Measurements from ENCODE around the gene HIVEP2. TPM values are rescaled to one million over a fixed set of nuclear protein-coding genes. Genes with fewer than 3 reads are reported as not detected.

Gene HIVEP2
- polyA plus RNA-seq, 3 donors: 0.16 to 1.4 (median 0.64) TPM

GRCh38 chr6:142941018-142941417 is 4.0 kb downstream of the HIVEP2 start:
- no peaks in the 10 kb centered on the region for H3K9me3 ChIP-seq (replicated peaks in 1 of 2; ENCODE audit: control insufficient read depth in 1 of 2, insufficient read depth in 1 of 2, low read length in 2 of 2)
- H4K20me1 ChIP-seq (ENCODE audit: insufficient read depth, low read length): no peaks in the 10 kb centered on the region
- Mint-ChIP-seq H3K4me3 (no peak overlapping the region), H3K4me1 (peaks cover 15% of the 10 kb centered on the region), H3K9me3 (no peaks in the 10 kb centered on the region), H3K27me3 (ENCODE audit: low read depth in 3 of 3) (peaks cover 4 to 10% (median 8%) of the 10 kb centered on the region in 3 donors), H3K27ac (no peak overlapping the region), H3K36me3 (no peaks in the 10 kb centered on the region)
- no peak for DNase-seq
- no peak overlapping the region for H3K27ac ChIP-seq (ENCODE audit: low read depth in 1 of 2, low read length in 2 of 2)
- no peaks in the 10 kb centered on the region for H3K79me2 ChIP-seq (ENCODE audit: insufficient read depth, low read length)
- intact Hi-C loops (cut with micrococcal nuclease): loop anchor here (10.0 kb wide), 2 partner anchors 124 to 246 kb away; partner anchors contain the start of gene AIG1 (in 1 of the 2)
- no peak overlapping the region for H3K9ac ChIP-seq (ENCODE audit: insufficient read depth, low read length, poor library complexity, severe bottlenecking)
- H3K27me3 ChIP-seq (ENCODE audit: control insufficient read depth in 2 of 2, insufficient read depth in 2 of 2, low read length in 2 of 2): no peaks in the 10 kb centered on the region
- peaks cover 14 to 19% of the 10 kb centered on the region in 2 donors for H3K4me1 ChIP-seq (ENCODE audit: control insufficient read depth in 1 of 2, insufficient read depth in 2 of 2, low read length in 2 of 2)
- no peak for TF ChIP-seq CTCF (IDR thresholded peaks at IDR 0.05)
- no peak overlapping the region for H3K4me2 ChIP-seq (replicated peaks; ENCODE audit: extremely low read depth, low read length, poor library complexity, severe bottlenecking)
- no peaks in the 10 kb centered on the region for H3K36me3 ChIP-seq (replicated peaks in 1 of 2; ENCODE audit: control insufficient read depth in 1 of 2, insufficient read depth in 2 of 2, low read length in 2 of 2)
- H3K4me3 ChIP-seq (replicated peaks in 1 of 3; ENCODE audit: low read depth in 2 of 3, low read length in 3 of 3): no peak overlapping the region
- WGBS (ENCODE audit: insufficient coverage): 100% methylated on average over 5 of the region's 7 CpGs
- no peak overlapping the region for H2AFZ ChIP-seq (ENCODE audit: insufficient read depth, low read depth, low read length, poor library complexity, severe bottlenecking)

- Histone ChIP-seq H3K27me3 (ENCODE audit: control insufficient read depth in 2 of 2, insufficient read depth in 2 of 2, low read length in 2 of 2) (no peaks in the 10 kb centered on the region), H4K20me1 (ENCODE audit: insufficient read depth, low read length) (no peaks in the 10 kb centered on the region), H3K4me1 (ENCODE audit: control insufficient read depth in 1 of 2, insufficient read depth in 2 of 2, low read length in 2 of 2) (peaks cover 14 to 19% of the 10 kb centered on the region in 2 donors), H3K4me2 (replicated peaks; ENCODE audit: extremely low read depth, low read length, poor library complexity, severe bottlenecking) (no peak overlapping the region), H3K9ac (ENCODE audit: insufficient read depth, low read length, poor library complexity, severe bottlenecking) (no peak overlapping the region), H3K79me2 (ENCODE audit: insufficient read depth, low read length) (no peaks in the 10 kb centered on the region), H3K36me3 (replicated peaks in 1 of 2; ENCODE audit: control insufficient read depth in 1 of 2, insufficient read depth in 2 of 2, low read length in 2 of 2) (no peaks in the 10 kb centered on the region), H3K4me3 (replicated peaks in 1 of 3; ENCODE audit: low read depth in 2 of 3, low read length in 3 of 3) (no peak overlapping the region), H3K27ac (ENCODE audit: low read depth in 1 of 2, low read length in 2 of 2) (no peak overlapping the region), H3K9me3 (replicated peaks in 1 of 2; ENCODE audit: control insufficient read depth in 1 of 2, insufficient read depth in 1 of 2, low read length in 2 of 2) (no peaks in the 10 kb centered on the region), H2AFZ (ENCODE audit: insufficient read depth, low read depth, low read length, poor library complexity, severe bottlenecking) (no peak overlapping the region)
- Mint-ChIP-seq H3K27me3 (ENCODE audit: low read depth in 3 of 3) (peaks cover 4 to 10% (median 8%) of the 10 kb centered on the region in 3 donors), H3K27ac (no peak overlapping the region), H3K9me3 (no peaks in the 10 kb centered on the region), H3K36me3 (no peaks in the 10 kb centered on the region), H3K4me3 (no peak overlapping the region), H3K4me1 (peaks cover 15% of the 10 kb centered on the region)
- intact Hi-C loops (cut with micrococcal nuclease): loop anchor here (10.0 kb wide), 2 partner anchors 124 to 246 kb away; partner anchors contain the start of gene AIG1 (in 1 of the 2)
- DNase-seq: no peak
- WGBS (ENCODE audit: insufficient coverage): 100% methylated on average over 2 of the region's 3 CpGs
- no peak for TF ChIP-seq CTCF (IDR thresholded peaks at IDR 0.05)
Measured at GRCh38 chr6:142940487-142940886, 4.5 kb downstream of the HIVEP2 start.
